Medulla oblongata (tissue), 1 donor: Measurements from ENCODE around the gene GALNT18.
A peak's percentile ranks its signal among the peaks of the same experiment; 100 is the strongest.

Source experiments
- DNase-seq: peaks from one replicate; pipeline ENCODE4 v3.0.0-alpha.2; 2015; ENCODE audit errors: extremely low spot score

Gene GALNT18

GRCh38 chr11:11351042-11351586 is 270.7 kb downstream of the GALNT18 start:
- no peak for DNase-seq

- peak; percentile 21 for DNase-seq
These were observed 271.9 kb downstream of the GALNT18 start for GRCh38 chr11:11349870-11350337.

GRCh38 chr11:11349106-11349825 is 272.5 kb downstream of the GALNT18 start:
- DNase-seq = no peak

- DNase-seq = no peak
These were observed 273.5 kb downstream of the GALNT18 start for GRCh38 chr11:11348303-11348702.

- peak; percentile 31 for DNase-seq
These were observed 274.2 kb downstream of the GALNT18 start for GRCh38 chr11:11347592-11347991.

- DNase-seq = no peak
These were observed 275.5 kb downstream of the GALNT18 start for GRCh38 chr11:11346303-11346702.

GRCh38 chr11:11345099-11345498 is 276.7 kb downstream of the GALNT18 start:
- DNase-seq = peak; percentile 42

GRCh38 chr11:11344045-11344444 is 277.8 kb downstream of the GALNT18 start:
- DNase-seq = no peak

GRCh38 chr11:11338304-11338703 is 283.5 kb downstream of the GALNT18 start:
- no peak for DNase-seq

GRCh38 chr11:11336664-11337063 is 285.1 kb downstream of the GALNT18 start:
- DNase-seq = no peak

GRCh38 chr11:11335043-11335442 is 286.8 kb downstream of the GALNT18 start:
- DNase-seq = no peak

GRCh38 chr11:11334607-11335006 is 287.2 kb downstream of the GALNT18 start:
- DNase-seq = no peak

GRCh38 chr11:11332141-11332710 is 289.6 kb downstream of the GALNT18 start:
- DNase-seq = no peak

- no peak for DNase-seq
These were observed 292.6 kb downstream of the GALNT18 start for GRCh38 chr11:11329062-11329806.

- DNase-seq = no peak
These were observed 297.7 kb downstream of the GALNT18 start for GRCh38 chr11:11324090-11324489.

GRCh38 chr11:11322101-11322500 is 299.7 kb downstream of the GALNT18 start:
- no peak for DNase-seq

- DNase-seq = no peak
These were observed 301.0 kb downstream of the GALNT18 start for GRCh38 chr11:11320825-11321224.

- peak; percentile 27 for DNase-seq
These were observed 302.8 kb downstream of the GALNT18 start for GRCh38 chr11:11318961-11319360.

GRCh38 chr11:11318461-11318860 is 303.3 kb downstream of the GALNT18 start:
- no peak for DNase-seq

- no peak for DNase-seq
These were observed 305.1 kb downstream of the GALNT18 start for GRCh38 chr11:11316651-11317230.

GRCh38 chr11:11313902-11314692 is 307.7 kb downstream of the GALNT18 start:
- DNase-seq = no peak
